Stimulated activated CD4-positive, alpha-beta T cell treated with anti-CD3 and anti-CD28 coated beads, Interleukin-15, amount 100 ng/mL, for 24 hours (primary cell): ENCODE measurements around the gene LBP.
A peak's percentile ranks its signal among the peaks of the same experiment; 100 is the strongest.
"Not testable (repeated sequence)": the region's sequence is repeated elsewhere in the genome, so short reads cannot be mapped to it uniquely, and the experiment has no call there.

Experiments
- DNase-seq: peaks from one replicate; pipeline ENCODE4 v3.0.0-alpha.2; 2020

LBP gene

DNA sequence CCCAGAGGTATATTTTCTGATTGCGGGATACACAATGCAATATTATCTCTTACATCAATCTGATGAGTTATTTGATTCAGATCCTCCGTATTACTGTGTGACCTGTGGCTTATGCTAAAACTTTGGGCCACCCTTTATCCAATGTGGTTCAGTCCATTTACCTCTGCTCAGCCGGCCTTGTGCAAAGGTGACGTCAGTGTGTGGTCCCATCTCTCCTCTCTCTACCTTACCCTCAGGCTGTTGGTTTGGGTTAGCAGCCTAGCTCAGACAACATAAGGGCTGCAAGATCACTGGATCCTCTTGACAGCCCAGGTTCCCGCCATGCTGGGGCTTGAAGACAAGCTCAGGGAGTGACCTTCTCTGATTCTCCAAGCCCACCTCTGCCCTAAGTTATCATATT, 55.8 kb downstream of the LBP start:
- DNase-seq, result no peak

GRCh38 chr20:38402816-38403215, 56.5 kb downstream of the LBP start:
- DNase-seq, result no peak

- no peak for DNase-seq
These were observed 57.7 kb downstream of the LBP start for GRCh38 chr20:38404016-38404415.

DNA sequence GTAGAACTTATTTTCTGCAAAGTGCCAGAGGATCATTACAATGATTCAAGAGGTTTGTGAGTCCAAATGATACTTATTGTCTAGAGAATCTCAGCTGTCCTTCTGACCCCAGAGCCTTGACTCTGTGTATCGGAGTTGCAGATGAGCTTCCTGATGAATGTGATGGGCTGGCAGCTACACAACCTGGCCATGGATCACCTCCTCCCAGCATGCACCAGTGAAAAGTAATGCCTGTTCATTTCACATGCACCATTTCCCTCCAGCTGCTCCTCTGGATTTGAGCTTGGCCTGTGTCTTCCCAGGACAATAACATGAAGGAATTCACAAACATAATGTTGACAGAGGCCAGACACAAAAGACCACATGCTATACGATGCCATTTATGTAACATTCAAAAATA, 58.9 kb downstream of the LBP start:
- no peak for DNase-seq

- DNase-seq, result no peak
These were observed 60.2 kb downstream of the LBP start for GRCh38 chr20:38406476-38406875.

DNA sequence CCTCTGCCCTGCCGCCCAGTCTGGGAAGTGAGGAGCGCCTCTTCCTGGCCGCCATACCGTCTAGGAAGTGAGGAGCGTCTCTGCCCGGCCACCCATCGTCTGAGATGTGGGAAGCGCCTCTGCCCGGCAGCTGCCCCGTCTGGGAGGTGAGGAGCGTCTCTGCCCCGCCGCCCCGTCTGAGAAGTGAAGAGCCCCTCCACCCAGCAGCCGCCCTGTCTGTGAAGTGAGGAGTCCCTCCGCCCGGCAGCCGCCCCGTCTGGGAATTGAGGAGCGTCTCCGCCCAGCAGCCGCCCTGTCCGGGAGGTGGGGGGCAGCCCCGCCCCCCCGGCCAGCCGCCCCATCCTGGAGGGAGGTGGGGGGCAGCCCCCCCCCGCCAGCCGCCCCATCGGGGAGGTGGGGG, 61.0 kb downstream of the LBP start:
- no peak for DNase-seq

DNA sequence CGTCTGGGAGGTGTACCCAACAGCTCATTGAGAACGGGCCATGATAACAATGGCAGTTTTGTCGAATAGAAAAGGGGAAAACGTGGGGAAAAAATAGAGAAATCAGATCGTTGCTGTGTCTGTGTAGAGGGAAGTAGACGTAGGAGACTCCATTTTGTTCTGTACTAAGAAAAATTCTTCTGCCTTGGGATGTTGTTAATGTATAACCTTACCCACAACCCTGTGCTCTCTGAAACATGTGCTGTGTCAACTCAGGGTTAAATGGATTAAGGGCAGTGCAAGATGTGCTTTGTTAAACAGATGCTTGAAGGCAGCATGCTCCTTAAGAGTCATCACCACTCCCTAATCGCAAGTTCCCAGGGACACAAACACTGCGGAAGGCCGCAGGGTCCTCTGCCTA, 61.5 kb downstream of the LBP start:
- DNase-seq, result not testable (repeated sequence)

DNA sequence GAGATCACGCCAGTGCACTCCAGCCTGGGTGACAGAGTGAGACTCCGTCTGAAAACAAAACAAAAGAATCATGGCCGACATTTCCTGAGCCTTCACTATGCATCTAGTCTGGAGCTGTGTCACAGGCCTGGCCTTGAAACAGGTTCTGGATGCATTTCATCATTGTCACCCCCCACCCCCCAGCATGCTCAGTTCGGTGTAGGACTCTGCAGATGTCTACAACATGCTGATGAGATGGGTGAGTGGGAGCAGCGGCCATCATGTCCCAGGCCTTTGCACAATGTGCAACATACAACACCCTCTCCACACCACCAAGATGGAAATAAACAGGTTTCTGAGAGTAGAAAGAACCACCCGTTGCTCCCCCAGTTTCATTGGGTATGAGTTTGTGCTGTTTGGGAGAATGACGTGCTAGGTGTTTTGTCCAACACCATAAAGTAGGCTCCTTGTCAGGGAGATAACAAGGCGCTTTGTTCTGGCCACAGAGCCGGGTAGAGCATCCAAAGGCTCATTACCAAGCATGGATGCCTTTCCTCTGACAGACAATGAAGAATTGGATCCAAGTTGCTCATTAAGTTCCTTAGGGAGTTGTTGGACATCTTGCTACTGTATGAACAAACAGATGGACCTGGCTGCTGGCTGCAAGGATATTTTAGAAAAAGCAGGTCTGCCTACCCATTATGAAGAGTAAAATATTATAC, 66.7 kb downstream of the LBP start:
- DNase-seq, result no peak

DNA sequence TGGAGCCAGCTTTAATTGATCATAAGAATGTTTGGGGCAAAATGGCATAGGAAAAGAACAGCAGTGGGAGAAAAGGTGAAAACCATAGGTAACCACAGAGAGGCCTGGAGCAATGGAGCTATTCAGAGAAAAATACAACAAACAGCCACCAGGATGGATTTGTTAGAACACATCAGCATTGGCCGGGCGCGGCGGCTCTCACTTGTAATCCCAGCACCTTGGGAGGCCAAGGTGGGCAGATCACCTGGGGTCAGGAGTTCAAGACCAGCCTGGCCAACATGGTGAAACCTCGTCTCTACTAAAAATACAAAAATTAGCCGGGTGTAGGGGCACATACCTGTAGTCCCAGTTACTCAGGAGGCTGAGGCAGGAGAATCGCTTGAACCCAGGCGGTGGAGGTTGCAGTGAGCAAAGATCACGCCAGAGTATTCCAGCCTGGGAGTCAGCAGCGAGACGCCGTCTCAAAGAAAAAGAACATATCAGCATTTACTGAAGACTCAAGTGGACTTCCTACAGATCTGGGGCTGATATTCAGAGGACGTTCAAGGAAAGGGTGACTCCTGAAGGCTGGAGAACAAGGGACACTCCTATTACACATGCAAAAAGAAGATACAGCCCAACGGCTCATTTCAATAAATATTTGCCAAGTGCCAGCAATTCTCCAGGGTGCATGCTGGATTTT, 68.6 kb downstream of the LBP start:
- DNase-seq, result no peak

DNA sequence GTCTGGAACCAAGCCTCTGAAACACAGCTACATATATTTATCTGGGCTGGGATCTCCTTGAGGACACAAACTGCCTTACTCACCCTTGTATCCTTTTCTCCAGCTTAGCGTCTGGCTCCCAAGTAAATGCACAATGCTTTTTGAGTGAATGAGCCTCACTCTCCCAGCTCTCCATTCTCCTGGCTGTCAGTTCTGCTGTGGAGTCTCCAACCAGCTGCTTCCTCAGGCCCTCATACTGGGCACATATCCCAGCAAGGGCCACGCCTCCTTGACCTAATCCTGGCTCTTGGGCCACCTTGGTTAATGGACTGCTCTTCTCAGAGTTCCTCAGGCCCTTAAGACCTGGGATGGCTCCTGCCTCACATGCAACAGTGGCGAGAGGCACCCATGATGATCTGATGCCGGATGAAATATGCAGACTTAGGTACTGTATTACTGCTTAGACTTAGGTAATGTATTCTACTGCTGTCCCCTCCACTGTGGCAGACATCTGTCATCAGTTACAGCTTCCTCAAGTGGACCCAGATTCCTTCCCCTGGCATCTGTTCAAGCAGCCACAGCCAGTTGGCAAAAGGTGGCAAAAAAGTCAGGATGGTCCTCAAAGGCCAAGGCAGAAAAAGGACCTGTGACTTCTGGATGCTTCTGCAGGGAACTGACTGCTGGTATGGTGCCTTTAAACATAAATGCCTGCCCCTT, 72.4 kb downstream of the LBP start:
- no peak for DNase-seq

- DNase-seq, result no peak
These were observed 74.3 kb downstream of the LBP start for GRCh38 chr20:38420388-38421085.

- DNase-seq, result no peak
These were observed 75.6 kb downstream of the LBP start for GRCh38 chr20:38421915-38422314.

DNA sequence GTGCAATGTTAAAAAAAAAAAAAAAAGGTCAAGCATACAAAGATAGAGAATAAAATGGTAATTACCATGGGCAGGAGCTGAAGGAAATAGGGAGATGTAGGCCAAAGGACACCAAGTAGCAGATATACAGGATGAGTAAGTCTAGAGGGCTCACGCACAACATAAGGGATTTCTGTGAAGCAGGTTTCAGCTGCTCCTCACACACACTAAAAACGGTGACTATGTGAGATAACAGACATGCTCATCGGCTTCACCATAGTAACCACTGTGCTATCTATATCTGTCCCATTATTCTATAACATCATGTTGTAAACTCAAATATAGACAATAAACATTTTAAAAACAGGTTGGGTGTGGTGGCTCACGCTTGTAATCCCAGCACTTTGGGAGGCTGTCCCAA, 77.3 kb downstream of the LBP start:
- no peak for DNase-seq

DNA sequence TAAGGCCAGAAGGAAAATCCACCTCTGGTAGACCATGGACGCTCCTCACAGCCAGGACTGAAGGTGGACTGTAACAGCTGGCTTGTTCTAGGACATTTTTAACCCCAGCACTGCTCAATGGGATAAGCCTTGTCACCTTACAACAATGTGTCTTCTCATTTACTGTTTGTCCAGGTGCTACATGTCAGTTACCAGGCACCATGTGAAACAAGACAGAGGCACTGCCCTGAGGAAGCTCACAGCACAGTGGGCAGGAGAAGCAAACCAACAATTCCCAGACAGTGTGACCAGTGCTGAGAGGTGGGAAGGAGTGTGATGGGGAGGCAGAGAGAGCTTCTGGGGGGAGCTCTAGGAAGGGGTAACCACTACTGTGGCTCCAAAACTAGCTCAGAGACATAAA, 78.1 kb downstream of the LBP start:
- no peak for DNase-seq

GRCh38 chr20:38426006-38426897, 80.0 kb downstream of the LBP start:
- DNase-seq, result peak; percentile 53
